ENCODE results near the gene ZC3H8.

ZC3H8 gene

DNA sequence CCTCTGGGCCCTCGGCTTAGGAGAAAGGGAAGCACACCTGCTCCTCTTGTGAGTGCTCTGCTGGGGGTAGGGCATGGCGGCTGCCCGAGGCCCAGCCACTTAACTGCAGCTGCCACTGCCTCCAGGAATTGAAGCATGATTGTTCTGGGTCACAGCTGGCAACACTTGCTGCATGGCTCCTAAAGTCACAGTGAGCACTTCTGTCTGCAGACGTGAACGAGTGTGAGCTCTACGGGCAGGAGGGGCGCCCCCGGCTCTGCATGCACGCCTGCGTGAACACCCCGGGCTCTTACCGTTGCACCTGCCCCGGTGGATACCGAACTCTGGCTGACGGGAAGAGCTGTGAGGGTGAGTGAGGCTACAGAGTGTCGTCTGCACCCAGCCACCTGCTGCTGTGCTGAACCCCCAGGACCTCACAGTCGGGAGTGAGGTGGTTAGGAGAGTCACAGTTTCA lies 72.2 kb downstream of the ZC3H8 start:
- Histone ChIP-seq H3K27ac (ENCODE audit: low read depth, low read length) (no peak overlapping the region), H4K20me1 (ENCODE audit: control insufficient read depth, insufficient read depth, low read depth, low read length) (no peaks in the 10 kb centered on the region), H3K4me3 (ENCODE audit: low read length) (no peak overlapping the region), H3K79me2 (ENCODE audit: control insufficient read depth, low read length) (no peaks in the 10 kb centered on the region), H3K4me2 (ENCODE audit: low read length) (no peak overlapping the region), H3F3A (ENCODE audit: control insufficient read depth, insufficient read depth) (no peaks in the 10 kb centered on the region), H3K9me3 (ENCODE audit: control insufficient read depth, insufficient read depth, low read length) (no peaks in the 10 kb centered on the region), H3K27me3 (ENCODE audit: control insufficient read depth, low read length) (no peaks in the 10 kb centered on the region), H3K4me1 (ENCODE audit: control insufficient read depth, low read length) (peaks cover 6% of the 10 kb centered on the region), H3K9me2 (replicated peaks; ENCODE audit: control insufficient read depth, low read length) (no peaks in the 10 kb centered on the region), H3K36me3 (ENCODE audit: control insufficient read depth, low read length) (no peaks in the 10 kb centered on the region)
- no peak for TF ChIP-seq EZH2phosphoT487 (IDR thresholded peaks at IDR 0.05; ENCODE audit: borderline replicate concordance, low read length)
- TF ChIP-seq, protein P1, sequence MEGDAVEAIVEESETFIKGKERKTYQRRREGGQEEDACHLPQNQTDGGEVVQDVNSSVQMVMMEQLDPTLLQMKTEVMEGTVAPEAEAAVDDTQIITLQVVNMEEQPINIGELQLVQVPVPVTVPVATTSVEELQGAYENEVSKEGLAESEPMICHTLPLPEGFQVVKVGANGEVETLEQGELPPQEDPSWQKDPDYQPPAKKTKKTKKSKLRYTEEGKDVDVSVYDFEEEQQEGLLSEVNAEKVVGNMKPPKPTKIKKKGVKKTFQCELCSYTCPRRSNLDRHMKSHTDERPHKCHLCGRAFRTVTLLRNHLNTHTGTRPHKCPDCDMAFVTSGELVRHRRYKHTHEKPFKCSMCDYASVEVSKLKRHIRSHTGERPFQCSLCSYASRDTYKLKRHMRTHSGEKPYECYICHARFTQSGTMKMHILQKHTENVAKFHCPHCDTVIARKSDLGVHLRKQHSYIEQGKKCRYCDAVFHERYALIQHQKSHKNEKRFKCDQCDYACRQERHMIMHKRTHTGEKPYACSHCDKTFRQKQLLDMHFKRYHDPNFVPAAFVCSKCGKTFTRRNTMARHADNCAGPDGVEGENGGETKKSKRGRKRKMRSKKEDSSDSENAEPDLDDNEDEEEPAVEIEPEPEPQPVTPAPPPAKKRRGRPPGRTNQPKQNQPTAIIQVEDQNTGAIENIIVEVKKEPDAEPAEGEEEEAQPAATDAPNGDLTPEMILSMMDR (IDR thresholded peaks at IDR 0.05; ENCODE audit: low read depth, low read length, poor library complexity, severe bottlenecking) = no peak

DNA sequence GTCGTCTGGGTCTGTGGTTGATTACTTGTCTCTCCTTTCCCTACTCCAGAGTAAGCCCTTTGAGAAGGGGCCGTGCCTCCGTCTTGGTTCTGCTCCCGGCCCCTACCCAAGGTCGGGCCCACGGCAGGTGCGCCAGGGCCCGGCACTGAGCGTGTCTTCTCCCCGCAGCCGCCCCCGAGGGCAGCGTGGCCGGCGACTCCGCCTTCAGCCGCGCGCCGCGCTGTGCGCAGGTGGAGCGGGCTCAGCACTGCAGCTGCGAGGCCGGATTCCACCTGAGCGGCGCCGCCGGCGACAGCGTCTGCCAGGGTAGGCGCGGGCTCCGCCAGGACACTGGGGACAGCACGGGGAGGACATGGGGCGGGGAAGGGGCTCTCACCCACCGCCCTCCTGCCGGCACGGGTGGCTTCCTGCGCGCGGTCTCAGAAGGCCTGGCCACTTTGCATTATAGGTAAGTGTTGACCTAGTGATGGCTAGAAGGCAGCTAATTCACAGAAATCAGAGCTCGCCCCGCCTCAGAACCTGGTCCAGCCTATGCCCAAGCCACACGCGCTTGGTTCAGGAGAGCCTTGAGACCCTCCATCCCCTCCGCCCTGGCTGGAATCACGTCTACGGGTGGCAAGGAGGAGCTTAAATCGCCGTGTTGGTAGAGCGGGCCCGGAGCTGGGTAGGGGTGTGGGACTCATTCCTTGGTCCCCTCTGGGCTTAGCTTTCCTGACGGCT lies 73.1 kb downstream of the ZC3H8 start:
- Histone ChIP-seq H3K9me2 (replicated peaks; ENCODE audit: control insufficient read depth, low read length) (no peaks in the 10 kb centered on the region), H3K79me2 (ENCODE audit: control insufficient read depth, low read length) (no peaks in the 10 kb centered on the region), H3K27me3 (ENCODE audit: control insufficient read depth, low read length) (no peaks in the 10 kb centered on the region), H3K4me2 (ENCODE audit: low read length) (no peak overlapping the region), H3F3A (ENCODE audit: control insufficient read depth, insufficient read depth) (no peaks in the 10 kb centered on the region), H3K27ac (ENCODE audit: low read depth, low read length) (no peak overlapping the region), H3K9me3 (ENCODE audit: control insufficient read depth, insufficient read depth, low read length) (no peaks in the 10 kb centered on the region), H4K20me1 (ENCODE audit: control insufficient read depth, insufficient read depth, low read depth, low read length) (no peaks in the 10 kb centered on the region), H3K4me1 (ENCODE audit: control insufficient read depth, low read length) (no peaks in the 10 kb centered on the region), H3K36me3 (ENCODE audit: control insufficient read depth, low read length) (no peaks in the 10 kb centered on the region), H3K4me3 (ENCODE audit: low read length) (no peak overlapping the region)
- TF ChIP-seq, protein P1 (IDR thresholded peaks at IDR 0.05; ENCODE audit: low read depth, low read length, poor library complexity, severe bottlenecking) = no peak
- TF ChIP-seq EZH2phosphoT487 (IDR thresholded peaks at IDR 0.05; ENCODE audit: borderline replicate concordance, low read length) = no peak

DNA sequence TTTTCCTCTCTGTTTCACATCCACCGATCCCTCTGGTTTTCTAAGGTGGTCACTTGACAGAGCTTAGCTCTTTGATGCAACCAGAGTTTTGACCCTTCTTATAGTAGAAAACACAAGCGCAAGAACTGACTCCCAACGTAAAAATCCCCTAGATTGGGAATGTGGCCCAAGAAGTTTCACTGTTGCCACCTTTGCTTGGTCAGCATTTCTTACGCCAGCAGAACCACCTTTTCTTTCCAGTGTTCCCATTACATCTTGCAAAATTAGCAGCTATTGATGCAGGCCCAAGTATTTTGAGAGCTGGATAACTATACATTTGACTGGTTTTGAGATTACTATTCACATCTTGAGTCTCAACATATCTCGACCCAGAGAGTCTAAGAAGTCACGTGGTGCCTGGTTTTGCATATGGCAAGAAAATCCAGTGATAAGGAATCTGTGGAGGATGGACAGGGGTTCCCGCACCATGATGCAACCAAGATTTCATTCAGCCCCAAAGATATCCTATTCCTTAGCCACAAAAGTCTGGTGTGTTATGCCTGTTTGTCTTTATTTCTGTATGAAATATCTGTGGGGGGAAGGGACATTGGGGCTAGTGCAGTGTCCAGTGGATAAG lies 78.8 kb downstream of the ZC3H8 start:
- no peak overlapping the region for H3K27ac ChIP-seq (ENCODE audit: low read depth, low read length)
- TF ChIP-seq EZH2phosphoT487 (IDR thresholded peaks at IDR 0.05; ENCODE audit: borderline replicate concordance, low read length) = no peak
- TF ChIP-seq, protein P1 (IDR thresholded peaks at IDR 0.05; ENCODE audit: low read depth, low read length, poor library complexity, severe bottlenecking) = no peak
- H3K36me3 ChIP-seq (ENCODE audit: control insufficient read depth, low read length) = no peaks in the 10 kb centered on the region
- H3K27me3 ChIP-seq (ENCODE audit: control insufficient read depth, low read length) = no peaks in the 10 kb centered on the region
- no peaks in the 10 kb centered on the region for H3K79me2 ChIP-seq (ENCODE audit: control insufficient read depth, low read length)
- no peaks in the 10 kb centered on the region for H3K9me3 ChIP-seq (ENCODE audit: control insufficient read depth, insufficient read depth, low read length)
- H4K20me1 ChIP-seq (ENCODE audit: control insufficient read depth, insufficient read depth, low read depth, low read length) = no peaks in the 10 kb centered on the region
- H3K4me1 ChIP-seq (ENCODE audit: control insufficient read depth, low read length) = peaks cover 8% of the 10 kb centered on the region
- no peak overlapping the region for H3K4me2 ChIP-seq (ENCODE audit: low read length)
- H3K9me2 ChIP-seq (replicated peaks; ENCODE audit: control insufficient read depth, low read length) = no peaks in the 10 kb centered on the region
- H3F3A ChIP-seq (ENCODE audit: control insufficient read depth, insufficient read depth) = no peaks in the 10 kb centered on the region
- H3K4me3 ChIP-seq (ENCODE audit: low read length) = no peak overlapping the region
